ENCODE data around the gene HOXC10. TPM values are rescaled to one million over a fixed set of nuclear protein-coding genes. Genes with fewer than 3 reads are reported as not detected.

Gene HOXC10
- total RNA-seq, 4 donors from 2014 or later, result not detected

- 23 to 40% methylated on average over 13 to 36 of the region's 50 CpGs for WGBS, 2 donors (ENCODE audit: low coverage in 1 of 2)
- Histone ChIP-seq H3K27ac (no peak overlapping the region), H3K4me1 (peaks cover 7 to 22% (median 13%) of the 10 kb centered on the region in 4 donors), H3K9me3 (no peaks in the 10 kb centered on the region), H3K36me3 (no peaks in the 10 kb centered on the region), H3K27me3 (peaks cover 100% of the 10 kb centered on the region), H3K4me3 (peak overlapping the region in 1 of 4 donors; percentile 7)
- DNase-seq, result no peak
- in situ Hi-C loops (cut with MboI; ENCODE audit: low pct_ligation_motif_present in 1 of 4, low pct_unique_long_range_greater_than_20kb in 1 of 4, low sequenced_read_pairs in 3 of 4), result loop anchor here in 1 of 4 donors (25.0 kb wide), 1 partner anchor 199 kb away; no protein-coding TSS in a partner anchor
- intact Hi-C loops (cut with DNase I; ENCODE audit: low total_unique reads), result no loop called here
- TF ChIP-seq POLR2A (IDR thresholded peaks at IDR 0.05) (no peak), POLR2AphosphoS5 (IDR thresholded peaks at IDR 0.05) (no peak), EP300 (IDR thresholded peaks at IDR 0.05; ENCODE audit: low read depth) (no peak), CTCF (IDR thresholded peaks at IDR 0.05) (no peak)
Observed at GRCh38 chr12:53985994-53986685, 1.2 kb downstream of the HOXC10 start.

- in situ Hi-C loops (cut with MboI; ENCODE audit: low pct_ligation_motif_present in 1 of 4, low pct_unique_long_range_greater_than_20kb in 1 of 4, low sequenced_read_pairs in 3 of 4), result loop anchor here in 1 of 4 donors (25.0 kb wide), 1 partner anchor 200 kb away; no protein-coding TSS in a partner anchor
Observed at GRCh38 chr12:53986686-53987483, 1.9 kb downstream of the HOXC10 start.

GRCh38 chr12:53987787-53988230, 2.9 kb downstream of the HOXC10 start:
- Histone ChIP-seq H3K27ac (no peak overlapping the region), H3K36me3 (no peaks in the 10 kb centered on the region), H3K4me1 (peaks cover 7 to 22% (median 13%) of the 10 kb centered on the region in 4 donors), H3K4me3 (no peak overlapping the region), H3K9me3 (no peaks in the 10 kb centered on the region), H3K27me3 (peaks cover 100% of the 10 kb centered on the region)
- in situ Hi-C loops (cut with MboI; ENCODE audit: low pct_ligation_motif_present in 1 of 4, low pct_unique_long_range_greater_than_20kb in 1 of 4, low sequenced_read_pairs in 3 of 4) (loop anchor here in 1 of 4 donors (25.0 kb wide), 1 partner anchor 201 kb away; no protein-coding TSS in a partner anchor), intact Hi-C loops (cut with DNase I; ENCODE audit: low total_unique reads) (no loop called here)
- 5 to 13% methylated on average over 4 of the region's 4 CpGs for WGBS, 2 donors (ENCODE audit: low coverage in 1 of 2)
- no peak for DNase-seq
- TF ChIP-seq POLR2AphosphoS5 (IDR thresholded peaks at IDR 0.05) (no peak), EP300 (IDR thresholded peaks at IDR 0.05; ENCODE audit: low read depth) (no peak), POLR2A (IDR thresholded peaks at IDR 0.05) (no peak), CTCF (IDR thresholded peaks at IDR 0.05) (no peak)

More at GRCh38 chr12:53986686-53987483, 1.9 kb downstream of the HOXC10 start:
- TF ChIP-seq CTCF (IDR thresholded peaks at IDR 0.05) (no peak), POLR2A (IDR thresholded peaks at IDR 0.05) (no peak), EP300 (IDR thresholded peaks at IDR 0.05; ENCODE audit: low read depth) (no peak), POLR2AphosphoS5 (IDR thresholded peaks at IDR 0.05) (no peak)
- Histone ChIP-seq H3K27me3 (peaks cover 100% of the 10 kb centered on the region), H3K4me3 (no peak overlapping the region), H3K4me1 (peaks cover 7 to 22% (median 13%) of the 10 kb centered on the region in 4 donors), H3K9me3 (no peaks in the 10 kb centered on the region), H3K27ac (no peak overlapping the region), H3K36me3 (no peaks in the 10 kb centered on the region)
- intact Hi-C loops (cut with DNase I; ENCODE audit: low total_unique reads), result no loop called here
- 31 to 53% methylated on average over 6 to 21 of the region's 21 CpGs for WGBS, 2 donors (ENCODE audit: low coverage in 1 of 2)
- DNase-seq, result no peak

Data from transverse colon (tissue), 4 donors.